ENCODE results near the gene TMPRSS3.

Gene TMPRSS3

DNA sequence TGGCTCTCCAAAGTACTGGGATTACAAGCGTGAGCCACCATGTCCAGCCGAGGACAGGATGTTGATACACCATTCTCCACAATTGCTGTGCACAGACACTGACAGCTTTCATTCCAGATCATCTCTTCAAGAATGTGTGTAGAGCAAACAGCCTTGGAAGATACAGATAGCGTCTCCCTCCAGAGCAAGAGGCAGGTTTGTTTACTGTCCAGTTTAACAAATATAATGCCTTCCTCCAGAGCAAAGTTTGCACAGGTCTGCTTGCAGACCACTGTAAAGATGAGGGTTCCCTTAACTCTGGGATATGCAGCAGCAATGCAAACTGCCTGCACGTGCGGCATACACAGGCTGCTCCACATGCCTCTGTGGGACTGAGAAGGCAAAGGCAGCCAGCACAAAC lies 4.6 kb downstream of the TMPRSS3 start:
- no peak overlapping the region for H3K4me3 ChIP-seq (ENCODE audit: control insufficient read depth, low read depth, low read length)
- TF ChIP-seq, protein P1, sequence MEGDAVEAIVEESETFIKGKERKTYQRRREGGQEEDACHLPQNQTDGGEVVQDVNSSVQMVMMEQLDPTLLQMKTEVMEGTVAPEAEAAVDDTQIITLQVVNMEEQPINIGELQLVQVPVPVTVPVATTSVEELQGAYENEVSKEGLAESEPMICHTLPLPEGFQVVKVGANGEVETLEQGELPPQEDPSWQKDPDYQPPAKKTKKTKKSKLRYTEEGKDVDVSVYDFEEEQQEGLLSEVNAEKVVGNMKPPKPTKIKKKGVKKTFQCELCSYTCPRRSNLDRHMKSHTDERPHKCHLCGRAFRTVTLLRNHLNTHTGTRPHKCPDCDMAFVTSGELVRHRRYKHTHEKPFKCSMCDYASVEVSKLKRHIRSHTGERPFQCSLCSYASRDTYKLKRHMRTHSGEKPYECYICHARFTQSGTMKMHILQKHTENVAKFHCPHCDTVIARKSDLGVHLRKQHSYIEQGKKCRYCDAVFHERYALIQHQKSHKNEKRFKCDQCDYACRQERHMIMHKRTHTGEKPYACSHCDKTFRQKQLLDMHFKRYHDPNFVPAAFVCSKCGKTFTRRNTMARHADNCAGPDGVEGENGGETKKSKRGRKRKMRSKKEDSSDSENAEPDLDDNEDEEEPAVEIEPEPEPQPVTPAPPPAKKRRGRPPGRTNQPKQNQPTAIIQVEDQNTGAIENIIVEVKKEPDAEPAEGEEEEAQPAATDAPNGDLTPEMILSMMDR (conservative IDR thresholded peaks at IDR 0.05; ENCODE audit: control insufficient read depth, insufficient read depth, low read depth, low read length) = no peak
- no peak for DNase-seq (ENCODE audit: low read depth)

DNA sequence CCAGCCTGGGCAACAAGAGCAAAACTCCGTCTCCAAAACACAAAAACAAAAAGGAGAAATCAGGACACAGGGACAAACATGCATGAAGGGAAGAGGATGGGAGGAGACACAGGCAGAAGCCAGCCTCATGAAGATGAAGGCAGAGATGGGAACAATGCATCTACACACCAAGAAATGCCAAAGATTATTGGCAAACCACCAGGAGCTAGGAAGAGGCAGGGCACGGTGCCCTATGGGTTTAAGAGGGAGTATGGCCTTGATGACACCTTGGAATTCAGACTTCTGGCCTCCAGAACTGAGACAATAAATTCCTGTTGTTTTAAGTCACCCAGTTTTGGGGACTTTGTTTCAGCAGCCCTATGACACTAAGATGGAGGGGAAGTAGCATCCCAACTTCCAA lies 5.2 kb downstream of the TMPRSS3 start:
- H3K4me3 ChIP-seq (ENCODE audit: control insufficient read depth, low read depth, low read length) = no peak overlapping the region
- TF ChIP-seq, protein P1 (conservative IDR thresholded peaks at IDR 0.05; ENCODE audit: control insufficient read depth, insufficient read depth, low read depth, low read length) = no peak
- no peak for DNase-seq (ENCODE audit: low read depth)

DNA sequence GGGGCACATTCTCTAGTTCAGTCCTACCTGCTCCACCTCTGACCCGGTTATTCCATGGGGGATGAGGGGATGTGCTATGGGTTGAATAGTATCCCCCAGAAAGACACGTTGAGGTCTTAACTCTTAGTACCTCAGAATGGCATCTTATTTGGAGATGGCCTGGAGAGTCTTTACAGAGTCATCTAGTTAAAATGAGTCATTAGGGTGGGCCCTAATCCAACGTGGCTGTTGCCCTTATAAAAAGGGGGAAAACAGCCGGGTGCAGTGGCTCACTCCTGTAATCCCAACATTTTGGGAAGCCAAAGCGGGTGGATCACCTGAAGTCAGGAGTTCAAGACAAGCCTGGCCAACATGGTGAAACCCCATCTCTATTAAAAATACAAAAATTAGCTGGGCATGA lies 5.7 kb downstream of the TMPRSS3 start:
- TF ChIP-seq, protein P1 (conservative IDR thresholded peaks at IDR 0.05; ENCODE audit: control insufficient read depth, insufficient read depth, low read depth, low read length) = no peak
- no peak overlapping the region for H3K4me3 ChIP-seq (ENCODE audit: control insufficient read depth, low read depth, low read length)
- no peak for DNase-seq (ENCODE audit: low read depth)

DNA sequence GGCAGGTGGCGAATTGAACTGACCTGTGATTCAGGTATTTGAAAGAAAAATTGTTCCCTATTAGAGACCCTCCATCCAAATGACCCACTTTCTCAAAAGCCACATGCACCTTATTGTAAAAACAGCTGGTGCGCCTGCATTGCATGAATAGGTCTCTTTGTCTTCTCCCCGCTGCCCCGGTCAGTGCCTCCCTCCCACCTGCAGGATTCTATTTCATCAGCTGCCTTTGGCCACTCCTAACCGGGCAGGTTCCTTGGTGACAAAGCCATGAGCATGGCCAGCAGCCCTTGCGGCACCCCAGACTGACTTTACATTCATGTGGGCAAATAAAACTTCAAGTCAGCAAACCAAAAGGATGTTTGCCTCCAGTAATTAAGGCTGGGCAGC lies 6.4 kb downstream of the TMPRSS3 start:
- no peak for DNase-seq (ENCODE audit: low read depth)
- TF ChIP-seq, protein P1 (conservative IDR thresholded peaks at IDR 0.05; ENCODE audit: control insufficient read depth, insufficient read depth, low read depth, low read length) = no peak
- no peak overlapping the region for H3K4me3 ChIP-seq (ENCODE audit: control insufficient read depth, low read depth, low read length)

DNA sequence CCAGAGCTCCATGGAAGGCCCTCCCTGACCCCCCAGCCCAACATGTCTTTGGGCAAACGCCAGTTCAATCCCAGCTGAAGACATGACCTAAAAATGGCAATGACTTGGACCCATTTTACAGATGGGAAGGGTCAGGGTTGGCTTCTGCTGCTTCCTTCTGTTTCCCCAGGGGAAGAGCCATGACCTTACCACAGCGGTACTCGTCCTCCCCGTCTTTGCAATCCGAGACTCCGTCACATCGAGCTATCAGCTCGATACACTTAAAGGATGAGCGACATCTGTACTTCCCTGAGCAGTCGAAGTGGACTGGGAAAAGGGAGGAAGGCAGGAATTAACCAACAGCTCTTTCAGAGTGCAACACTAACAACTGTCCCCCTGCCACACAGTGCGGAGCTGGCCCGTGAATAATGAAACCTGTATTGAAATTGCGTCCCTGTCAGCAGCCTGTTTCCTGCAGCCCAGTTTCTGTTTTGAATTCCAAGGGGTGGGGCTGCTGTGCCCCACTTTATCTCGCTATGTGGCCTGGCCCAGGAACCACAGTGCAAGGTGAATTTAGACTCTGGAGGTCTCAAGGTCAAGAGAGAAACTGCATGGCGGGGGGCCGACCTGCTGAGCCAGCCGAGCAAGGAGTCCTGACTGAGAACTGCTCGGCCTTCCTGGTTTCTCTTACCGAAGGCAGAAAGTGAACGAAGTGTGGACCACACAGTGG lies 7.0 kb downstream of the TMPRSS3 start:
- no peak overlapping the region for H3K4me3 ChIP-seq (ENCODE audit: control insufficient read depth, low read depth, low read length)
- TF ChIP-seq, protein P1 (conservative IDR thresholded peaks at IDR 0.05; ENCODE audit: control insufficient read depth, insufficient read depth, low read depth, low read length) = no peak
- DNase-seq (ENCODE audit: low read depth) = no peak

DNA sequence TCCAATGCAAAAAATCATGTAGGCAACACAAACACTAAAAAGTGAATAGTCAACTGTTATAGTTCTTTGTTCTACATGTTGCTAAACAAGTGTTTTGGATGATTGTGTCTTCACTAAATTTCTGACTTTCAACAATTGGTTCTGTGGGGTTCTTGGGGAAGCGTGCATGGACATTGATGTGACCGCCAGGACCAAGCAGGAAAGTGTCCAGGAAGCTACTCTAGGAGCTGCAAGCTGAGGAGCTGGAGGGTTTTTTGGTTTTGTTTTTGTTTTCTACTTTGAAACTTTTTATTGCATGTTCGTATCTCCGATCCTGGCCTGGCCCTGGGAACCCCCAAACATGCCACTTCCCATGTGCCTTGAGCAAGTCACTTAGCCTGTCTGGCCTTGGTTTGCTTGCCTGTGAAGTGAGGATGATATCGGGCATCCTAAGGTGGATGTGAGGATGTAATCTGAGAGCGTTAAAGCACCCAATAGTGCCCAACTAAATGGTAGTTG lies 8.0 kb downstream of the TMPRSS3 start:
- TF ChIP-seq, protein P1 (conservative IDR thresholded peaks at IDR 0.05; ENCODE audit: control insufficient read depth, insufficient read depth, low read depth, low read length) = no peak
- H3K4me3 ChIP-seq (ENCODE audit: control insufficient read depth, low read depth, low read length) = no peak overlapping the region
- DNase-seq (ENCODE audit: low read depth) = no peak
